Transverse colon (tissue), 4 donors: ENCODE measurements around the gene VEPH1.

Source experiments
- CTCF ChIP-seq, 5 experiments: fragments of 200-600 bp in 3 of 5; fragments of 450-650 bp in 2 of 5; sonication (generic) in 3 of 5; IDR thresholded peaks; 1 replicate in 2 of 5; 2 replicates in 3 of 5; pipeline ENCODE4 v1.5.1; 2016 to 2017; ENCODE audit warnings: antibody characterized with exemption in 5 of 5, inconsistent platforms in 3 of 5, mild to moderate bottlenecking in 2 of 5, moderate library complexity in 1 of 5
- EP300 ChIP-seq: sonication (generic); formaldehyde crosslinking; IDR thresholded peaks from one replicate; pipeline ENCODE4 v1.6.1; 2017; ENCODE audit warnings: antibody characterized with exemption, low read depth
- POLR2A ChIP-seq: fragments of 450-650 bp; IDR thresholded peaks from one replicate; pipeline ENCODE4 v1.6.1; 2016; ENCODE audit warnings: antibody characterized with exemption, mild to moderate bottlenecking, moderate library complexity
- POLR2AphosphoS5 ChIP-seq, 3 donors: sonication (generic); formaldehyde crosslinking; IDR thresholded peaks; one replicate each; pipeline ENCODE4 v1.6.1; 2016; ENCODE audit warnings: antibody characterized with exemption in 3 of 3

- TF ChIP-seq CTCF (IDR thresholded peaks at IDR 0.05) (no peak), POLR2AphosphoS5 (IDR thresholded peaks at IDR 0.05) (no peak), POLR2A (no peak), EP300 (no peak)
These were observed 276.9 kb downstream of the VEPH1 start for GRCh38 chr3:157226173-157226847.
